OCI-LY1 (cell line): ENCODE data around the gene PRDM9.
"Not testable (repeated sequence)": the region's sequence is repeated elsewhere in the genome, so short reads cannot be mapped to it uniquely, and the experiment has no call there.

Experiments used
- H2AFZ ChIP-seq: fragments of 200-600 bp; sonication (generic), shearing (Covaris generic); 2 replicates; pipeline ENCODE4 v1.6.0; 2014; ENCODE audit warnings: antibody characterized with exemption, mild to moderate bottlenecking, low read length
- H3F3A ChIP-seq: fragments of 200-600 bp; sonication (generic), shearing (Covaris generic); 2 replicates; pipeline ENCODE4 v1.6.0; 2014; ENCODE audit warnings: mild to moderate bottlenecking, antibody characterized with exemption, low read length, moderate library complexity; ENCODE audit not compliant: insufficient read depth
- H3K27ac ChIP-seq: fragments of 200-600 bp; sonication (generic); 2 replicates; pipeline ENCODE4 v1.5.1; 2014; ENCODE audit warnings: low read length, mixed run types, mild to moderate bottlenecking, low read depth; ENCODE audit not compliant: poor library complexity, severe bottlenecking
- H3K27me3 ChIP-seq: fragments of 200-600 bp; sonication (generic); 2 replicates; pipeline ENCODE4 v1.6.0; 2014; ENCODE audit warnings: antibody characterized with exemption, mild to moderate bottlenecking, low read length, moderate library complexity; ENCODE audit not compliant: insufficient read depth
- H3K36me3 ChIP-seq: fragments of 200-600 bp; sonication (generic); 2 replicates; pipeline ENCODE4 v1.6.1; 2014; ENCODE audit warnings: mild to moderate bottlenecking, antibody characterized with exemption, low read length, moderate library complexity, mixed read lengths; ENCODE audit not compliant: insufficient read depth
- H3K4me1 ChIP-seq: fragments of 200-600 bp; sonication (generic); 2 replicates; pipeline ENCODE4 v1.5.1; 2014; ENCODE audit warnings: mild to moderate bottlenecking, low read length, moderate library complexity; ENCODE audit not compliant: insufficient read depth, severe bottlenecking
- H3K4me2 ChIP-seq: fragments of 200-600 bp; sonication (generic), shearing (Covaris generic); 2 replicates; pipeline ENCODE4 v1.6.1; 2014; ENCODE audit warnings: low read length
- H3K4me3 ChIP-seq: fragments of 200-600 bp; sonication (generic); 2 replicates; pipeline ENCODE4 v1.5.1; 2014; ENCODE audit warnings: low read length, low read depth, mild to moderate bottlenecking, mixed read lengths; ENCODE audit not compliant: poor library complexity, severe bottlenecking
- H3K79me2 ChIP-seq: fragments of 200-600 bp; shearing (Covaris generic); 2 replicates; pipeline ENCODE4 v1.6.1; 2016; ENCODE audit warnings: mixed run types, low read length, mixed read lengths; ENCODE audit not compliant: insufficient read depth
- H3K9ac ChIP-seq: fragments of 200-600 bp; sonication (generic), shearing (Covaris generic); 2 replicates; pipeline ENCODE4 v1.6.1; 2014; ENCODE audit warnings: mild to moderate bottlenecking, low read length, mixed read lengths
- H3K9me2 ChIP-seq: fragments of 200-600 bp; sonication (generic), shearing (Covaris generic); 2 replicates; pipeline ENCODE4 v1.6.1; 2014; ENCODE audit warnings: low read depth, mild to moderate bottlenecking, low read length, mixed read lengths
- H3K9me3 ChIP-seq: fragments of 200-600 bp; shearing (Covaris generic); 2 replicates; pipeline ENCODE4 v1.6.1; 2014; ENCODE audit warnings: low read length, mixed read lengths
- H4K20me1 ChIP-seq: fragments of 200-600 bp; sonication (generic), shearing (Covaris generic); 2 replicates; pipeline ENCODE4 v1.6.0; 2016; ENCODE audit warnings: mild to moderate bottlenecking, low read length; ENCODE audit not compliant: insufficient read depth
- CTCF ChIP-seq: fragments of 200-600 bp; sonication (generic), shearing (Covaris generic); IDR thresholded peaks from 2 replicates; pipeline ENCODE4 v1.5.1; 2017; ENCODE audit warnings: mild to moderate bottlenecking, antibody characterized with exemption, low read length, moderate library complexity, mixed read lengths
- EZH2 ChIP-seq: fragments of 200-600 bp; sonication (generic), shearing (Covaris generic); IDR thresholded peaks from 2 replicates; pipeline ENCODE4 v1.8.0; 2017; ENCODE audit warnings: borderline replicate concordance, mixed run types, mild to moderate bottlenecking, antibody characterized with exemption, low read length, moderate library complexity, mixed read lengths

Gene PRDM9

GRCh38 chr5:23482642-23483041 is 24.8 kb upstream of the PRDM9 start:
- no peaks in the 10 kb centered on the region for H3F3A ChIP-seq
- H2AFZ ChIP-seq, result no peak overlapping the region
- H3K79me2 ChIP-seq, result no peaks in the 10 kb centered on the region
- H3K36me3 ChIP-seq, result no peaks in the 10 kb centered on the region
- H4K20me1 ChIP-seq, result no peaks in the 10 kb centered on the region
- no peaks in the 10 kb centered on the region for H3K9me3 ChIP-seq
- no peaks in the 10 kb centered on the region for H3K27me3 ChIP-seq
- no peak overlapping the region for H3K4me2 ChIP-seq
- no peak overlapping the region for H3K4me3 ChIP-seq
- no peaks in the 10 kb centered on the region for H3K4me1 ChIP-seq
- no peak for TF ChIP-seq CTCF
- no peak for TF ChIP-seq EZH2
- H3K27ac ChIP-seq, result no peak overlapping the region
- no peaks in the 10 kb centered on the region; the same call in 1 of the 2 replicates for H3K9me2 ChIP-seq
- no peak overlapping the region for H3K9ac ChIP-seq

- no peak overlapping the region for H2AFZ ChIP-seq
- no peaks in the 10 kb centered on the region; the same call in 1 of the 2 replicates for H3K9me2 ChIP-seq
- H3F3A ChIP-seq, result no peaks in the 10 kb centered on the region
- H3K36me3 ChIP-seq, result no peaks in the 10 kb centered on the region
- H3K9ac ChIP-seq, result no peak overlapping the region
- no peak overlapping the region for H3K4me2 ChIP-seq
- no peaks in the 10 kb centered on the region for H4K20me1 ChIP-seq
- no peaks in the 10 kb centered on the region for H3K4me1 ChIP-seq
- H3K4me3 ChIP-seq, result no peak overlapping the region
- no peak for TF ChIP-seq EZH2
- no peak for TF ChIP-seq CTCF
- no peaks in the 10 kb centered on the region for H3K9me3 ChIP-seq
- H3K79me2 ChIP-seq, result no peaks in the 10 kb centered on the region
- H3K27me3 ChIP-seq, result no peaks in the 10 kb centered on the region
- H3K27ac ChIP-seq, result no peak overlapping the region
Measured at GRCh38 chr5:23483090-23483489, 24.3 kb upstream of the PRDM9 start.

GRCh38 chr5:23484096-23484495 is 23.3 kb upstream of the PRDM9 start:
- Histone ChIP-seq H3K9me2 (no peaks in the 10 kb centered on the region; the same call in 1 of the 2 replicates), H3K4me1 (no peaks in the 10 kb centered on the region), H3K9me3 (no peaks in the 10 kb centered on the region), H3K27me3 (no peaks in the 10 kb centered on the region), H3K36me3 (no peaks in the 10 kb centered on the region), H3F3A (no peaks in the 10 kb centered on the region), H3K4me2 (no peak overlapping the region), H3K79me2 (no peaks in the 10 kb centered on the region), H2AFZ (no peak overlapping the region), H3K27ac (no peak overlapping the region), H3K9ac (no peak overlapping the region), H4K20me1 (no peaks in the 10 kb centered on the region), H3K4me3 (no peak overlapping the region)
- TF ChIP-seq CTCF (no peak), EZH2 (no peak)

GRCh38 chr5:23486227-23486626 is 21.2 kb upstream of the PRDM9 start:
- H3K27me3 ChIP-seq, H3F3A ChIP-seq, H3K27ac ChIP-seq, H3K4me2 ChIP-seq, H3K79me2 ChIP-seq, H3K9ac ChIP-seq, H3K36me3 ChIP-seq, H3K9me2 ChIP-seq, H3K4me1 ChIP-seq, H2AFZ ChIP-seq, H3K9me3 ChIP-seq, H4K20me1 ChIP-seq, H3K4me3 ChIP-seq: not testable (repeated sequence)
